HEK293T (cell line): ENCODE data around the gene NSF.
"Not testable (repeated sequence)": the region's sequence is repeated elsewhere in the genome, so short reads cannot be mapped to it uniquely, and the experiment has no call there.

Source experiments
- ARNT ChIP-seq: fragments of 450-650 bp; IDR thresholded peaks from 2 replicates; pipeline ENCODE4 v1.6.1; 2017; ENCODE audit warnings: mild to moderate bottlenecking
- BHLHE40 ChIP-seq: fragments of 450-650 bp; IDR thresholded peaks from 2 replicates; pipeline ENCODE4 v1.6.1; 2016; ENCODE audit warnings: mild to moderate bottlenecking, moderate library complexity, borderline replicate concordance
- FOXK2 ChIP-seq: fragments of 450-650 bp; IDR thresholded peaks from 2 replicates; pipeline ENCODE4 v1.6.1; 2016; ENCODE audit warnings: mild to moderate bottlenecking
- FOXM1 ChIP-seq: fragments of 450-650 bp; IDR thresholded peaks from 2 replicates; pipeline ENCODE4 v1.6.1; 2017; ENCODE audit warnings: mild to moderate bottlenecking, borderline replicate concordance
- SP1 ChIP-seq: fragments of 450-650 bp; IDR thresholded peaks from 2 replicates; pipeline ENCODE4 v1.6.1; 2017
- ZNF384 ChIP-seq: fragments of 450-650 bp; IDR thresholded peaks from 2 replicates; pipeline ENCODE4 v1.6.1; 2016

- TF ChIP-seq FOXM1, SP1, ARNT, BHLHE40, ZNF384, FOXK2: not testable (repeated sequence)
Measured at GRCh38 chr17:46641861-46642656, 51.6 kb downstream of the NSF start.
